ENCODE measurements around the gene SUN3.

SUN3 gene

GRCh38 chr7:47970761-47971160 is 58.1 kb downstream of the SUN3 start:
- no peak for DNase-seq

GRCh38 chr7:47968847-47969774 is 59.8 kb downstream of the SUN3 start:
- DNase-seq, result peak; percentile 70

GRCh38 chr7:47967708-47968107 is 61.2 kb downstream of the SUN3 start:
- DNase-seq, result no peak

- DNase-seq, result no peak
Measured at GRCh38 chr7:47967123-47967522, 61.8 kb downstream of the SUN3 start.

GRCh38 chr7:47965456-47965855 is 63.5 kb downstream of the SUN3 start:
- no peak for DNase-seq

- DNase-seq, result no peak
Measured at GRCh38 chr7:47962262-47962661, 66.6 kb downstream of the SUN3 start.

- no peak for DNase-seq
Measured at GRCh38 chr7:47957156-47957555, 71.8 kb downstream of the SUN3 start.

- DNase-seq, result no peak
Measured at GRCh38 chr7:47956220-47956619, 72.7 kb downstream of the SUN3 start.

- DNase-seq, result no peak
Measured at GRCh38 chr7:47954231-47954911, 74.5 kb downstream of the SUN3 start.

GRCh38 chr7:47953822-47954221 is 75.1 kb downstream of the SUN3 start:
- no peak for DNase-seq

- DNase-seq, result no peak
Measured at GRCh38 chr7:47952224-47952623, 76.7 kb downstream of the SUN3 start.

- DNase-seq, result no peak
Measured at GRCh38 chr7:47951374-47951773, 77.5 kb downstream of the SUN3 start.

- peak; percentile 67 for DNase-seq
Measured at GRCh38 chr7:47950714-47951113, 78.2 kb downstream of the SUN3 start.

- DNase-seq, result no peak
Measured at GRCh38 chr7:47949703-47950102, 79.2 kb downstream of the SUN3 start.

- no peak for DNase-seq
Measured at GRCh38 chr7:47948141-47948790, 80.6 kb downstream of the SUN3 start, which contains the start of gene PKD1L1. PKD1L1 (minus strand) TSS chr7:47948466; CDS start chr7:47948440, 26 bp downstream.

GRCh38 chr7:47947355-47947749 is 81.6 kb downstream of the SUN3 start:
- DNase-seq, result no peak

GRCh38 chr7:47946581-47947354 is 82.1 kb downstream of the SUN3 start:
- DNase-seq, result no peak

- DNase-seq, result peak; percentile 75
Measured at GRCh38 chr7:47945261-47946015, 83.5 kb downstream of the SUN3 start.

- no peak for DNase-seq
Measured at GRCh38 chr7:47944536-47945260, 84.2 kb downstream of the SUN3 start.

- DNase-seq, result no peak
Measured at GRCh38 chr7:47943676-47944474, 85.0 kb downstream of the SUN3 start.
